GM12878 (cell line): ENCODE measurements around the gene TRIAP1. TPM values are rescaled to one million over a fixed set of nuclear protein-coding genes. Genes with fewer than 3 reads are reported as not detected.

Experiments
- CEBPZ ChIP-seq: fragments of 150-350 bp; IDR thresholded peaks from 2 replicates; pipeline ENCODE4 v1.6.1; 2016; ENCODE audit warnings: low read depth, low read length
- EGR1 ChIP-seq, 2 experiments: IDR thresholded peaks; 1 replicate in 1 of 2; 2 replicates in 1 of 2; pipeline ENCODE4 v1.6.1; 2011 to 2012; ENCODE audit warnings: low read depth in 2 of 2, low read length in 2 of 2, borderline replicate concordance in 1 of 2, mild to moderate bottlenecking in 1 of 2, moderate library complexity in 1 of 2
- LARP7 ChIP-seq: fragments of 450-650 bp; IDR thresholded peaks from 2 replicates; pipeline ENCODE4 v1.6.1; 2017; ENCODE audit warnings: mild to moderate bottlenecking
- NBN ChIP-seq: fragments of 450-650 bp; IDR thresholded peaks from 2 replicates; pipeline ENCODE4 v1.6.1; 2016
- NFYB ChIP-seq: IDR thresholded peaks from 2 replicates; pipeline ENCODE4 v1.6.1; 2011; ENCODE audit warnings: low read depth, mild to moderate bottlenecking, low read length, improper control_type of control experiment, moderate library complexity; ENCODE audit not compliant: insufficient read depth
- NR2C2 ChIP-seq: IDR thresholded peaks from 2 replicates; pipeline ENCODE4 v1.6.1; 2011; ENCODE audit warnings: borderline replicate concordance, low read depth; ENCODE audit not compliant: control insufficient read depth, insufficient read length
- RCOR1 ChIP-seq: conservative IDR thresholded peaks from 2 replicates; pipeline ENCODE4 v1.6.1; 2012; ENCODE audit warnings: low read depth, low read length, improper control_type of control experiment
- SREBF2 ChIP-seq: IDR thresholded peaks from 2 replicates; pipeline ENCODE4 v1.6.1; 2012; ENCODE audit warnings: mild to moderate bottlenecking, low read length
- SUZ12 ChIP-seq: fragments of 200-600 bp; sonication (generic); IDR thresholded peaks from one replicate; pipeline ENCODE4 v1.6.1; 2018; ENCODE audit warnings: antibody characterized with exemption, mild to moderate bottlenecking; ENCODE audit not compliant: unreplicated experiment
- ZNF384 ChIP-seq: IDR thresholded peaks from 2 replicates; pipeline ENCODE4 v1.6.1; 2012; ENCODE audit warnings: low read depth, mild to moderate bottlenecking, low read length, improper control_type of control experiment, borderline replicate concordance
- polyA plus RNA-seq, 11 experiments: library from polyadenylated mRNA; depleted of rRNA in 4 of 11; unstranded in 6 of 11; stranded (reverse) in 5 of 11; fragments of >200 nt; fragmentation: Nextera tagmentation in 4 of 11; fragmentation: Illumina TruSeq in 1 of 11; extraction: Ambion mirVana in 4 of 11; extraction: Trizol in 1 of 11; gene quantifications; 1 replicate in 1 of 11; 2 replicates in 10 of 11; pipeline versions ENCODE4 v1.2.1 to v1.2.3, GENCODE V29; 2011 to 2016; ENCODE audit warnings: inconsistent platforms in 2 of 11, missing spikeins in 2 of 11, low read depth in 1 of 11
- total RNA-seq, 4 experiments: library from RNA; depleted of rRNA in 3 of 4; stranded (reverse); fragments of >200 nt in 3 of 4; fragmentation: Illumina TruSeq in 1 of 4; extraction: Trizol in 1 of 4; gene quantifications; 2 replicates each; pipeline versions ENCODE4 v1.2.1 to v1.2.3, GENCODE V29; 2013 to 2021
- TF ChIP-seq, protein P1 (sequence below): IDR thresholded peaks from 2 replicates; pipeline ENCODE4 v1.6.1; 2012; ENCODE audit warnings: mild to moderate bottlenecking, low read depth, low read length
- TF ChIP-seq, protein P2 (sequence below): fragments of 450-650 bp; IDR thresholded peaks from 2 replicates; pipeline ENCODE4 v1.6.1; 2017; ENCODE audit warnings: mild to moderate bottlenecking, moderate library complexity
- TF ChIP-seq, protein P3 (sequence below): fragments of 450-650 bp; IDR thresholded peaks from 2 replicates; pipeline ENCODE4 v1.6.1; 2017; ENCODE audit warnings: low read depth, mild to moderate bottlenecking, moderate library complexity

The TRIAP1 gene
- total and polyA plus RNA-seq, 10 of the 15 experiments (the other 5 are each of a cell fraction or from before 2014, with no cell fraction given), result 44.8 to 346 (median 80.8) TPM

DNA sequence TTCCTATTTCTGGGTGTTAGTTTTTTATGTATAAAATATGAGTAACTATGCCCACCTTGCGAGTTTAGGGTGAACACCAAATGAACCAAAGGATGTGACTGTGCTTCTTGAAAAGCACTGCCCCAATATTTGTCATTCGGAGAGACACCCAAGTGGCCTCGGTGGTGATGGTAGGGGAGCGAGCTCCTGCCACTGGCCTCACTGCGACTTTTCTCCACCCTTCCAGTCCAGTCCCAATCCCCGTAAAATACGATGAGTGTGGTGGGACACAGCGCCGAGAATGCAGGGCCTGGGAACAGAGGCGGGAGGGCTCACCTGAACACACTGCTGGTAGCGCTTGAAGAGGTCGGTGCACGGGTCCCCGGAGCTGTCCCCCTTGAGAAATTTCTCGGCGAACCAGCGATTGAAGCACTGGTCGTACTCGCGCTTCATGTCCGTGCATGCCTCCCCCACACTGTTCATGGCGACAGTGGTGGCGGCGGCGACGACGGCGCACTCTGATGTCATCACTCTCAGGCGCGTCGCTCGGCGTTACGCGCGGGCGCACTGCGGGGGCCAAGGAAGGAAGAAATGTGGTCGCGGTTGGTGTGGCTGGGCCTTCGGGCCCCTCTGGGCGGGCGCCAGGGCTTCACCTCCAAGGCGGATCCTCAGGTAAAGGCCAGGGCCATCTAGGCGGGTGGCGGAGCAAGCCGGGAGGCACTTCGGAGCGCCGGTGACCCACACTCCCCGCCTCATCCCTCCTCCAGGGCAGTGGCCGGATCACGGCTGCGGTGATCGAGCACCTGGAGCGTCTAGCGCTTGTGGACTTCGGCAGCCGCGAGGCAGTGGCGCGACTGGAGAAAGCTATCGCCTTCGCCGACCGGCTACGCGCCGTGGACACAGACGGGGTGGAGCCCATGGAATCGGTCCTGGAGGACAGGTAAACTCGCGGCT, at the start of gene TRIAP1, which contains the start of gene GATC (continued):
- TF ChIP-seq CEBPZ (no peak), ZNF384 (no peak; the same call in 1 of the 2 replicates), LARP7 (peak; percentile 76), NBN (peak; percentile 99), SUZ12 (no peak), EGR1 (IDR thresholded peaks at IDR 0.05; ENCODE audit: borderline replicate concordance in 1 of 2, low read depth in 2 of 2, low read length in 2 of 2) (peak in 1 of 2 experiments; percentile 80; a peak in 2 of 3 replicates), SREBF2 (no peak), NR2C2 (no peak), RCOR1 (no peak), NFYB (no peak)
- TF ChIP-seq, protein P1, sequence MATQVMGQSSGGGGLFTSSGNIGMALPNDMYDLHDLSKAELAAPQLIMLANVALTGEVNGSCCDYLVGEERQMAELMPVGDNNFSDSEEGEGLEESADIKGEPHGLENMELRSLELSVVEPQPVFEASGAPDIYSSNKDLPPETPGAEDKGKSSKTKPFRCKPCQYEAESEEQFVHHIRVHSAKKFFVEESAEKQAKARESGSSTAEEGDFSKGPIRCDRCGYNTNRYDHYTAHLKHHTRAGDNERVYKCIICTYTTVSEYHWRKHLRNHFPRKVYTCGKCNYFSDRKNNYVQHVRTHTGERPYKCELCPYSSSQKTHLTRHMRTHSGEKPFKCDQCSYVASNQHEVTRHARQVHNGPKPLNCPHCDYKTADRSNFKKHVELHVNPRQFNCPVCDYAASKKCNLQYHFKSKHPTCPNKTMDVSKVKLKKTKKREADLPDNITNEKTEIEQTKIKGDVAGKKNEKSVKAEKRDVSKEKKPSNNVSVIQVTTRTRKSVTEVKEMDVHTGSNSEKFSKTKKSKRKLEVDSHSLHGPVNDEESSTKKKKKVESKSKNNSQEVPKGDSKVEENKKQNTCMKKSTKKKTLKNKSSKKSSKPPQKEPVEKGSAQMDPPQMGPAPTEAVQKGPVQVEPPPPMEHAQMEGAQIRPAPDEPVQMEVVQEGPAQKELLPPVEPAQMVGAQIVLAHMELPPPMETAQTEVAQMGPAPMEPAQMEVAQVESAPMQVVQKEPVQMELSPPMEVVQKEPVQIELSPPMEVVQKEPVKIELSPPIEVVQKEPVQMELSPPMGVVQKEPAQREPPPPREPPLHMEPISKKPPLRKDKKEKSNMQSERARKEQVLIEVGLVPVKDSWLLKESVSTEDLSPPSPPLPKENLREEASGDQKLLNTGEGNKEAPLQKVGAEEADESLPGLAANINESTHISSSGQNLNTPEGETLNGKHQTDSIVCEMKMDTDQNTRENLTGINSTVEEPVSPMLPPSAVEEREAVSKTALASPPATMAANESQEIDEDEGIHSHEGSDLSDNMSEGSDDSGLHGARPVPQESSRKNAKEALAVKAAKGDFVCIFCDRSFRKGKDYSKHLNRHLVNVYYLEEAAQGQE, result no peak
- TF ChIP-seq, protein P2, sequence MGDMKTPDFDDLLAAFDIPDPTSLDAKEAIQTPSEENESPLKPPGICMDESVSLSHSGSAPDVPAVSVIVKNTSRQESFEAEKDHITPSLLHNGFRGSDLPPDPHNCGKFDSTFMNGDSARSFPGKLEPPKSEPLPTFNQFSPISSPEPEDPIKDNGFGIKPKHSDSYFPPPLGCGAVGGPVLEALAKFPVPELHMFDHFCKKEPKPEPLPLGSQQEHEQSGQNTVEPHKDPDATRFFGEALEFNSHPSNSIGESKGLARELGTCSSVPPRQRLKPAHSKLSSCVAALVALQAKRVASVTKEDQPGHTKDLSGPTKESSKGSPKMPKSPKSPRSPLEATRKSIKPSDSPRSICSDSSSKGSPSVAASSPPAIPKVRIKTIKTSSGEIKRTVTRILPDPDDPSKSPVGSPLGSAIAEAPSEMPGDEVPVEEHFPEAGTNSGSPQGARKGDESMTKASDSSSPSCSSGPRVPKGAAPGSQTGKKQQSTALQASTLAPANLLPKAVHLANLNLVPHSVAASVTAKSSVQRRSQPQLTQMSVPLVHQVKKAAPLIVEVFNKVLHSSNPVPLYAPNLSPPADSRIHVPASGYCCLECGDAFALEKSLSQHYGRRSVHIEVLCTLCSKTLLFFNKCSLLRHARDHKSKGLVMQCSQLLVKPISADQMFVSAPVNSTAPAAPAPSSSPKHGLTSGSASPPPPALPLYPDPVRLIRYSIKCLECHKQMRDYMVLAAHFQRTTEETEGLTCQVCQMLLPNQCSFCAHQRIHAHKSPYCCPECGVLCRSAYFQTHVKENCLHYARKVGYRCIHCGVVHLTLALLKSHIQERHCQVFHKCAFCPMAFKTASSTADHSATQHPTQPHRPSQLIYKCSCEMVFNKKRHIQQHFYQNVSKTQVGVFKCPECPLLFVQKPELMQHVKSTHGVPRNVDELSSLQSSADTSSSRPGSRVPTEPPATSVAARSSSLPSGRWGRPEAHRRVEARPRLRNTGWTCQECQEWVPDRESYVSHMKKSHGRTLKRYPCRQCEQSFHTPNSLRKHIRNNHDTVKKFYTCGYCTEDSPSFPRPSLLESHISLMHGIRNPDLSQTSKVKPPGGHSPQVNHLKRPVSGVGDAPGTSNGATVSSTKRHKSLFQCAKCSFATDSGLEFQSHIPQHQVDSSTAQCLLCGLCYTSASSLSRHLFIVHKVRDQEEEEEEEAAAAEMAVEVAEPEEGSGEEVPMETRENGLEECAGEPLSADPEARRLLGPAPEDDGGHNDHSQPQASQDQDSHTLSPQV, result no peak
- TF ChIP-seq, protein P3, sequence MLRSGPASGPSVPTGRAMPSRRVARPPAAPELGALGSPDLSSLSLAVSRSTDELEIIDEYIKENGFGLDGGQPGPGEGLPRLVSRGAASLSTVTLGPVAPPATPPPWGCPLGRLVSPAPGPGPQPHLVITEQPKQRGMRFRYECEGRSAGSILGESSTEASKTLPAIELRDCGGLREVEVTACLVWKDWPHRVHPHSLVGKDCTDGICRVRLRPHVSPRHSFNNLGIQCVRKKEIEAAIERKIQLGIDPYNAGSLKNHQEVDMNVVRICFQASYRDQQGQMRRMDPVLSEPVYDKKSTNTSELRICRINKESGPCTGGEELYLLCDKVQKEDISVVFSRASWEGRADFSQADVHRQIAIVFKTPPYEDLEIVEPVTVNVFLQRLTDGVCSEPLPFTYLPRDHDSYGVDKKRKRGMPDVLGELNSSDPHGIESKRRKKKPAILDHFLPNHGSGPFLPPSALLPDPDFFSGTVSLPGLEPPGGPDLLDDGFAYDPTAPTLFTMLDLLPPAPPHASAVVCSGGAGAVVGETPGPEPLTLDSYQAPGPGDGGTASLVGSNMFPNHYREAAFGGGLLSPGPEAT, result peak; percentile 98
